ENCODE measurements around the gene ZNF561.
A peak's percentile ranks its signal among the peaks of the same experiment; 100 is the strongest.
"Not testable (repeated sequence)": the region's sequence is repeated elsewhere in the genome, so short reads cannot be mapped to it uniquely, and the experiment has no call there.

The ZNF561 gene

DNA sequence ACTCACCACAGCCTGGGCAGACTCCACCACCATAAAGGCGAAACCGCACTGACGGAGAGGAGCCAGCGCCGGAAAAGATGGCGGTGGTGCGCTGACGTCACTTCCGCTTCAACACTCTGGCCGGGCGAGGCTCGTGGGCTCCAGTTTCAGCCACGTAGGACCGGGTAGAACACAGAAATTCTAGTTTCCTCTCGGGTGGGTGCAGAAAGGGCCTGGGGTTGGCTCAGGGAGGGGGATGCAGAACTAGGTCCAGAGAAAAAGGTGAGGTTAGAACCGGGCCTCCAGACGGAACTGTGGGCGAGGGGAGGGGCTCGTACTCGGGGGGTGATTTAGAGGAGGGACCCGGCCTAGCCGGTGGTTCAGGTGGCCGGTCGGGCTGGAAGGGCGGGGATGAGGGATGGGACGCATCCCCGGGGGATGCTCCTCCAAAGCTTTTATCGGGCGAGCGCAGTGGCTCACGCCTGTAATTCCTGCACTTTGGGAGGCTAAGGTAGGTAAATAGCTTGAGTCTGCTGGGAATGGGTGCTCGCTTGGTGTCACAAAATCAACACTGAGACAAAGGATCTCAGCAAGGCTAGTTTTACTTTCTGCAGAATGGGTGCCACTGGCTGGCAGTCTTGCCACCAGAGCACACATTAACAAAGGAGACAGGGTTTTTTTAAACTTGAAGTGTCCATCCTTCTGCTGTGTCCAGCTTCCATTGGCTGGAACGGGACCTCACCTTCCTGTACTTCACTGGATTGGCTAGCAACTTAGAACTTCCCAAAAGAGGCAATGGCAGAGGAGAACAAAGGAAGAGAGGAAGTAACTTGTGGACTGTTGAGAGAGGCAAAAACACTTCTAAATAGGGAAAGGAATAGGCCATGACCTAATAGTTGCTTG lies at the start of gene ZNF561:
TSS of gene ZNF561 (minus strand) at position 77 of the 882 bp plus-strand sequence. CDS start 1,776 bp downstream, outside the sequence.
- peak; percentile 91 for DNase-seq

DNA sequence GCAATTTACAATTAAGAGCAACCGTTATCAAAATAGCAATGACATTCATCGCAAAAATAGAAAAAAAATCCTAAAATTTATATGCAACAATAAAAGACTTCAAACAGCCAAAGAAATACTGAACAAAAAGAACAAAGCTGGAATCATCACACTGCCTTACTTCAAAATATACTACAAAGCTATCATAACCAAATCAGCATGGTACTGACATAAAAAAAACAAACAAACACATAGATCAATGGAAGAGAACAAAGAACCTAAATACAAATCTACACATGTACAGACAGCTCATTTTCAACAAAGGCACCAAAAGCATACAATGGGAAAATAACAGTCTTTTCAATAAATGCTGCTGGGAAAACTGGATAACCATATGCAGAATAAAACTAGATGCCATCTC lies 47.5 kb upstream of the ZNF561 start:
- DNase-seq = no peak

DNA sequence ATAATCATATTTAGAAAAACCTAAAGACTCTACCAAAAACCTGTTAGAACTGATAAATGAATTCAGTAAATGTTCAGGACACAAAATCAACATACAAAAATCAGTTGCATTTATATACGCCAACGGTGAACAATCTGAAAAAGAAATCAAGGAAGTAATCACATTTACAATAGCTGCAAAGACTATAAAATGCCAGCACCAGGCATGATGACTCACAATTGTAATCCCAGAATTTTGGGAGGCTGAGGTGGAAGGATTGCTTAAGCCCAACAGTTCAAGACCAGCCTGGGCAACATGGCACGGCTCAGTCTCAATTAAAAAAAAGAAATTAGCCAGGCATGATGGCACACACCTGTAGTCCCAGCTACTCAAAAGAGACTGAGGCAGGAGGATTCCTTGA lies 46.9 kb upstream of the ZNF561 start:
- no peak for DNase-seq

DNA sequence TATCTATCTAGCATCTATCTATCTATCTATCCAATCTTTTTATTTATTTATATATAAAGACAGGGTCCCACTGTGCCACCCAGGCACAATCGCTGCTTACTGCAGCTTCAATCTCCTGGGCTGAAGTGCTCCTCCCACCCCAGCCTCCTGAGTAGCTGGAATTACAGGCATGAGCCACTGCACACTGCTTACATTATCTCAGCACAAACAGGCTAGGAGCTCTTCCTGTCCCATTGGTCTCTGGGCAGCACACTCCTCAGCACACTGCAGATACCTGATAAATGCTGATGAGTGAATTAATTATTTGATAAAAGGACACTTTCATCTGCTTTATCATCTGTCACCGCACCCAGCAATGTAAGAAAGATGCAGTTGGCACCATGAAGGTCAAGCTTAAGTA lies 37.7 kb upstream of the ZNF561 start:
- no peak for DNase-seq

DNA sequence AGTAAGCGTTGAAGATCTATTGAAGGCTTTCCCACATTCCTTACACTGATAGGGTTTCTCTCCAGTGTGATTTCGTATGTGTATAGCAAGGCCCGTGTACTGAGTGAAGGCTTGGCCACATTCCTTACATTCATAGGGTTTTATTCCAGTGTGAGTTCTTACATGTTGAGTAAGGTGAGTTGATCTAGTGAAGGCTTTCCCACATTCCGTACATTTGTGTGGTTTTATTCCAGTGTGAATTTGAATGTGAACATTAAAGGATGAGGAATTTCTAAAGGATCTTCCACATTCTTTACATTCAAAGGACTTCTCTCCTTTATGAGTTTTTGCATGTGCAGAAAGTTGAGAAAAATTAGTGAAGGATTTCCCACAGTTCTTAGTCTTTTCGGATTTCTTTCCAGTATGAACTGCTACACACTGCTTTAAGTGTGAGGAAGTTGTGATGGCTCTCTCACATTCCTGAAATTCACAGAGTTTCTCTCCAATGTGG lies 32.1 kb upstream of the ZNF561 start:
- DNase-seq = not testable (repeated sequence)

DNA sequence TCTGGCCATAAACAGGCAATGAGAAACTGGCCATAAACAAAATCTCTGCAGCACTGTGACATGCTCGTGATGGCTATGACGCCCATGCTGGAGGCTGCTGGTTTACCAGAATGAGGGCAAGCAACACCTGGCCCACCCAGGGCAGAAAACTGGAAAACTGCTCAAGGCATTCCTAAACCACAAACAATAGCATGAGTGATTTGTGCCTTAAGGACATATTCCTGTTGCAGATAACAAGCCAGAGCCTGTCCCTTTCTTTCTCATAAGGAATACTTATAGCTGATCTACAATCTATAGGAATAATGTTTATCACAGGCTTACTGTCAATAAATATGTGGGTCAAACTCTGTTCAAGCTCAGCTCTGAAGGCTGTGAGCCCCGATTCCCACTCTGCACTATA lies 30.4 kb upstream of the ZNF561 start:
- DNase-seq = not testable (repeated sequence)

DNA sequence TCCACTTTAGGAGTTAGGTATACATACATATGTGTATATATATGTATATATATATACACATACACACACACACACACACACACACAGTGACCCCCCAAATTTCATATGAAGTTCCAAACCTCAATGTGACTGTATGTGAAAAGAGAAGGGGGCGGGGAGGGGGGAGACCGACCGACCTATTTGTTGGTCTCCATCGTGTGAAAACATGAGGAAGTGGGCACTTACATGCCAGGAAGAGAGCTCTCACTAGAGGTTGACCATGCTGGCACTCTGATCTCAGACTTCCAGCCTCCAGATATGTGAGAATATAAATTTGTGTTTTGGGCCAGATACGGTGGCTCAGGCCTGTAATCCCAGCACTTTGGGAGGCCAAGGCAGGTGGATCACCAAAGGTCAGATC lies 29.3 kb upstream of the ZNF561 start:
- no peak for DNase-seq

DNA sequence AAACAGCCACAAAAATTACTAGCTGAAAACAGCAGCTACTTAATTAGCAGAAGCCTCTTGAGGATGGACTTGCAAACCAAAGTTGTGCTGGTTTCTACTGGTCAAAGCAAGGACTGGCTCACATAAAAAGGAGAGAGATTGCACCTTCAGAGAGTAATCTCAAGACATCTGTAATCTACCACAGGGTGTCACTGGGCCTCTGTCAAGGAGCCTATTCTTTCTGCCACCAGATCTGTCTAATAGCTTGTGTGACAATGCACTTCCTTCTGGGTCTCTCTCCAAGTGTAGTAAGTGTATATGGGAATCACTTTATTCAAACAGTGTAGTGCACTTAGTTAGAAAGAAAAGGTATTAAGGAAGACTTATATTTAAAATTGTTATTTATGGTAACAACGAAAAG lies 24.4 kb upstream of the ZNF561 start:
- DNase-seq = no peak

DNA sequence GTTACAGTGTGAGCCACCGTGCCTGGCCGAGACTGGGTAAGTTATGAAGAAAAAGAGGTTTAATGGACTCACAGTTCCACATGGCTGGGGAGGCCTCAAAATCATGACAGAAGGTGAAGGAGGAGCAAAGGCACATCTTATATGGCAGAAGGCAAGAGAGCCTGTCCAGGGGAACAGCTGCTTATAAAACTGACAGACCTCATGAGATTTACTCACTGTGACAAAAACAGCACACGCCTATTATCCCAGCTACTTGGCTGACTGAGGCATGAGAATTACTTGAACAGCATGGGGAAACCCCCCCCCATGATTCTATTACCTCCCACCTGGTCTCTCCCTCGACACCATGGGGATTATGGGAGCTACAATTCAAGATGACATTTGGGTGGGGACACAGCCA lies 23.4 kb upstream of the ZNF561 start:
- no peak for DNase-seq

DNA sequence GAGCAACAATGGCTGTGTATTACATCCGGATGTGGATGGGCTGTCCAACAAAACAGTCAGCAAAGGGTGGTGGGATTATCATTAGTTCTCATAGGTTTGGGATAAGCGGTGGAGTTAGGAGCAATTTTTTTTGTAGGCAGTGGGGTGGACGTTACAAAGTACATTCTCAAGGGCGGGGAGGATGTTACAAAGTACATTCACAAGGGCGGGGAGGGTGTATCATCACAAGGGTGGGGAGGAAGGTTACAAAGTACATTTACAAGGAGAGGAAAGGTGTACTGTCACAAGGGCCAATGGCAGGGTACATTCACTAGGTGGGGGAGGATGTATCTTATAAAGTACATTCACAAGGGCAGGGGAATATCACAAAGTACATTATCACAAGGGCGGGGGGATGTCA lies 20.8 kb upstream of the ZNF561 start:
- no peak for DNase-seq

DNA sequence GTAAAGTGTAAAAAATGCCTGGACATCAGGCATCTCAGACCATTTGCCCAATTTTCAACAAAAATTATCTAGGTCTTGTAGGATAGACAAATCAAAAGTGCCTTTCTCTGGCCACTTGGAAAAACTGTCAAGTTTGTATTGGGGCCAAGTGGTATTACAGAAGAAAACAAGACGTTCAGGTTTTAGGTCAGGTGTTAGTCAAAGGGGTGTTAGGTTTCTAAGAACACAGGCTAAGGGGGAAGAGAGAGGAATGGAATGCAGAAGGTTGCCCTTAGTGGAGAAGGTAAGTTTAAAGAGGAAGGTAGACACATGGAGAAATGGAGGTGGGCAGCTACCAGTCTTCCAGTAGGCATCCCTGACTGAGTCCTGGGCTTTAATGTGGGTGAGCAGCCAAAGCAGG lies 19.9 kb upstream of the ZNF561 start:
- no peak for DNase-seq

DNA sequence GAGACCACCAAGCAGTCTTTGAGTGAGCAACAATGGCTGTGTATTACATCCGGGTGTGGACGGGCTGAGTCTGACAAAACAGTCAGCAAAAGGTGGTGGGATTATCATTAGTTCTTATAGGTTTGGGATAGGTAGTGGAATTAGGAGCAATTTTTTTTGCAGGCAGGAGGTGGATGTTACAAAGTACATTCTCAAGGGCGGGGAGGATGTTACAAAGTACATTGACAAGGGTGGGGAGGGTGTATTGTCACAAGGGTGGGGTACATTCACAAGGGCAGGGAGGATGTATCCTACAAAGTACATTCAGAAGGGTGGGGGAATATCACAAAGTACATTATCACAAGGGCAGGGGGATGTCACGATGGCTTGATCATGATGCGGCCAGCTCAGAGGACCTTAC lies 15.0 kb upstream of the ZNF561 start:
- no peak for DNase-seq

DNA sequence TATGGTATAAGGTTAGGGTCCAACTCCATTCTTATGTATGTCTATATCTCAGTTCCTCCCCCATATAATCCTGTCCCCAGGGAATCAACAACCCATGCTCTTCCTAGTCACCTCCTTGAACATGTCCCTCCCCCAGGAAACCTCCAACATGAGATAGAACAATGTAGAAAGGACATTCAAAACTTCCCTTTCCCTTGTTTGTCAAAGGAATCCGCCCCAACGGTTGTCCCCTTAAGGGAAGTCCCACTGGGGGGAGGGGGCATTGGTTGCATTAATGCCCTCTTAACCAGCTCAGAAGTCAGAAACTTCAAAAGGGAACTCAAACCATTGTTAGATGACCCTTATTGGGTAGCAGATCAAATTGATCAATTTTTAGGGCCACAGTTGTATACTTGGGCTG lies 6.8 kb upstream of the ZNF561 start:
- no peak for DNase-seq

DNA sequence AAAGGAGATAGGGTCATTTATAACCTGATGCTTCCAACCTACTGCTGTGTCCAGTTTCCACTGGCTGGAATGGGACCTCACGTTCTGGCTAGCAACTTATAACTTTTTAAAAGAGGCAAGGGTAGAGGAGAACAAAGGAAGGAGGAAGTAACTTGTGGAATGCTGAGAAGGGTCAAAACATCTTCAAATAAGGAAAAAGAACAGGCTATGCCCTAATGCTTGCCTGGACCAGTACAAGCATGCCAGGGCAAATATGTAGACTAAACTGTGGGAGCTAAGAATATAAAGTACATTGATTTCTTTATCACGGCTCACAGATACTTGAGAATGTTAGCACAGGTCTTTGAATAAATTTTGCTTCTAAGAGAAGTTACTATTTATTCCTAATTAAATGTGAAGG lies 1.5 kb upstream of the ZNF561 start:
- DNase-seq = peak; percentile 2

DNA sequence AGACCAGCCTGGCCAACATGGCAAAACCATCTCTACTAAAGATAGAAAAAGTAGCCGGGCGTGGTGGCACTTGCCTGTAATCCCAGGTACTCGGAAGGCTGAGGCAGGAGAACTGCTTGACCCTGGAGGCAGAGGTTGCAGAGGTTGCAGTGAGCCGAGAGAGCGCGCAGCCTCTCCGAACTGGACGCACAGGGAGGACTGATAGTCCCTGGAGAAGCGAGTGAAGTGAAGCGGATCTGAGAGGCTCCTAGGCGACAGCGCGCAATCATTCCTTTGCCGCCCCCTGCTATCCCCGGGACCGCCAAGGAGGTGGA lies 233 bp downstream of the ZNF561 start:
- no peak for DNase-seq

DNA sequence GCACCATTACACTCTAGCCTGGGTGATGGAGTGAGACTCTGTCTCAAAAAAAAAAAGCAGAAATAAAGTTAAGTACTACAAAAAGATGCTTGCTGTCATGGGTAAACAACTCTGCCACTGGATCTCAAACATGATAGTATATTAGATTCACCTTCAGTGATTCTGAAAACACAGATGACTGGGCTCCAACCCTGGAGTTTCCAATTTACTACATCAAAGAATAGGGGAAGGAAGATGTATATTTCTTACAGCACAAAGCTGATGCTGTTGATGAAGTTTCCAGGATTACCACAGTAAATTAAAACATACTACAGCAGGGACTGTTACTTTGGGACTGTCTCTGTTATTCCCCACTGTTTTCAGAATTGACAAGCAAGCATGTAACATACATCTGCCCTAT lies 5.2 kb downstream of the ZNF561 start:
- no peak for DNase-seq

DNA sequence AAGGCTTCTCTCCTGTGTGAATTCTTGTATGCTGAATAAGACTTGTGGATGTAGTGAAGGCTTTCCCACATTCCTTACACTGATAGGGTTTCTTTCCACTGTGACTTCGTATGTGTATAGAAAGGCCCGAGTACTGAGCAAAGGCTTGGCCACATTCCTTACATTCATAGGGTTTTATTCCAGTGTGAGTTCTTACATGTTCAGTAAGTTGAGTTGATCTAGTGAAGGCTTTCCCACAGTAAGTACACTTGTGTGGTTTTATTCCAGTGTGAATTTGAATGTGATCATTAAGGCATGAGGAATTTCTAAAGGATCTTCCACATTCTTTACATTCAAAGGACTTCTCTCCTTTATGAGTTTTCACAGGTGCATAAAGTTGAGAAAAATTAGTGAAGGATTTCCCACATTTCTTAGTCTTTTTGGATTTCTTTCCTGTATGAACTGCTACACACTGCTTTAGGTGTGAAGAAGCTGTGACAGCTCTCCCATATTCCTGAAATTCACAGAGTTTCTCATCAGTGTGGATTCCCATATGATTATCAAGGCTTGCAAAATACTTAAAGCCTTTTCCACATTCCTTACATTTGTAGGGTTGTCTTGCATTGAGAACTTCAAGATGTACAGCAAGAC lies 10.4 kb downstream of the ZNF561 start:
- no peak for DNase-seq

DNA sequence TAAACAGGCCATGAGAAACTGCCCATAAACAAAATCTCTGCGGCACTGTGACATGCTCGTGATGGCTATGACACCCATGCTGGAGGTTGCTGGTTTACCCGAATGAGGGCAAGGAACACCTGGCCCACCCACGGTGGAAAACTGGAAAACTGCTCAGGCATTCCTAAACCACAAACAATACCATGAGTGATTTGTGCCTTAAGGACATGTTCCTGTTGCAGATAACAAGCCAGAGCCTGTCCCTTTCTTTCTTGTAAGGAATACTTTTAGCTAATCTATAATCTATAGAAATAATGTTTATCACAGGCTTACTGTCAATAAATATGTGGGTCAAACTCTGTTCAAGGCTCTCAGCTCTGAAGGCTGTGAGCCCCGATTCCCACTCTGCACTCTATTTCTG lies 12.1 kb downstream of the ZNF561 start:
- no peak for DNase-seq

DNA sequence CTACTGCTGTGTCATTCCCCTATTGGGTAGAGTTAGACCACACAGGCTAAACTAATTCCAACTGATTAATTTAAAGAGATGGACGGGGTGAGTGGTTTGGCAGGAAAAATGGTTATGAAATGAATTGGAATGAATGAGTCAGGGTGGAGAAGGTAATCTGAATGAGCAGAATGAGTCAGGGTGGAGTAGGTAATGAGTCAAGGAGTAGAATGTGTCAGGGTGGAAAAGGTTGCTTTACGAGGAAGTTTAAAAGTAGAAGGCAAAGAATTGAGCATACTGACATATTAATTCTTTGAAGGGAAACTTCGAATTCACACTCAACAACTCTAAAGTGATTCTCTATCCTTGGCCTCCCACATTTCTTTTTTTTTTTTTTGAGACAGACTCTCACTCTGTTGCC lies 24.0 kb downstream of the ZNF561 start:
- no peak for DNase-seq

DNA sequence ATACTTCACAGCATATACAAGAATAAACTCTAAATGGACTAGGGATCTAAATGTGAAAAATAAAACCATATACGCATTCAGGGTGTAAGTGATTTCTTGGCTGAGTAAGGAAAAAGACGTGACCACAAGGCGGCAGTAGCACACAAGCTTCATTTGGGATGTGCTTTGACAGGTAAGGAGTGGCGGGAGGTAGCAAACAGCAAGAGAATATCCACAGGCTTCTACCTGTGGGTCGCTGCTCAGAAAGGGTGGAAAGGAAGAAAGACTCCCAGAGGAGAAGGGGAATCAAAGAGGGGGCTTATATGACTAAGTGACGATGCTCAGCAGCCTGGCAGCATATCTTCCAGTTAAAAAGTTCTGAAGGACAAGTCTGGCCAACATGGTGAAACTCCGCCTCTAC lies 34.3 kb downstream of the ZNF561 start:
- peak; percentile 73 for DNase-seq

DNA sequence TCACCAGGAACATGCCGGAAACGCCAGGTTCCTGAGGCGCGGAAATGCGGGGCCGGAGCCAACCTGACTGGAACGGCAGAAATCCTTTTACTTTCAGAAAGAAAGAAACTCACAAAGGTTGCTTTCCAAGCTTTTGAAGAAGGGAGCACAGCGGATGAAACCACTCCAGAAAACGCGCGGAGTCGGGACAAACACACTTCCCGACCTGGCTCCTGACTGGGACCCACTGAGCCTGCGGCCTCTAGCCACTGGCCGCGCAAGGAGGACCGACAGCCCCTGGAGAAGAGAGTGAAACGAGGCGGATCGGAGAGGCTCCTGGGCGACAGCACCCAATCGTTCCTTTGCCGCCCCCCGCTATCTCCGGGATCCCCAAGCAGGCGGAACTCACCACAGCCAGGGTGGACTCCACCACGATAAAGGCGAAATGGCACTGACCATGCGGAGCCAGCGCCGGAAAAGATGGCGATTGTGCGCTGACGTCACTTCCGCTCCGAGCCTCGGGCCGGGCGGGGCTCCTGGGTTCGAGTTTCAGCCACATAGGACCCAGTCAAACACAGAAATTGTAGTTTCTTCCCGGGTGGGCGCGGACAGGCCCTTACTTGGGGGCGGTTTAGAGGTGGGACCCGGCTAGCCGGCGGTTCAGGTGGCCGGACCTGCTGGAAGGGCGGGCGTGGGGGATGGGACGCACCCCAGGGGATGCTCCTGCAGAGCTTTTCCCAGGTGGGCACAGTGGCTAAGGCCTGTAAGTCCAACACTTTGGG lies 36.8 kb downstream of the ZNF561 start, which contains the start of gene ZNF121:
TSS of gene ZNF121 (minus strand) at position 432 of the 761 bp plus-strand sequence. CDS start 16,407 bp downstream, outside the sequence.
- DNase-seq = peak; percentile 87

DNA sequence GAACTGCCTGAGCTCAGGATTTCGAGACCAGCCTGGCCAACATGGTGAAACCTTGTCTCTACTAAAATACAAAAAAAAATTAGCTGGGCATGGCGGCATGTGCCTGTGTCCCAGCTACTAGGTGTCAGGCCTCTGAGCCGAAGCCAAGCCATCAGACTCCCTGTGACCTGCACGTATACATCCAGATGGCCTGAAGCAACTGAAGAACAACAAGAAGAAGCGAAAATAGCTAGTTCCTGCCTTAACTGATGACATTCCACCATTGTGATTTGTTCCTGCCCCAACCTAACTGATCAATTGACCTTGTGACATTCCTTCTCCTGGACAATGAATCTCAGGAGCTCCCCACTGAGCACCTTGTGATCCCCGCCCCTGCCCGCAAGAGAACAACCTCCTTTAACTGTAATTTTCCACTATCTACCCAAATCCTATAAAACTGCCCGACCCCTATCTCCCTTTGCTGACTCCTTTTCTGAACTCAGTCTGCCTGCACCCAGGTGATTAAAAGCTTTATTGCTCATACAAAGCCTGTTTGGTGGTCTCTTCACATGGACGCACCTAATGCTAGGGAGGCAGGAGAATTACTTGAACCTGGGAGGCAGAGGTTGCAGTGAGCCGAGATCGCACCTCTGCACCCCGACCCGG lies 38.8 kb downstream of the ZNF561 start:
- not testable (repeated sequence) for DNase-seq

DNA sequence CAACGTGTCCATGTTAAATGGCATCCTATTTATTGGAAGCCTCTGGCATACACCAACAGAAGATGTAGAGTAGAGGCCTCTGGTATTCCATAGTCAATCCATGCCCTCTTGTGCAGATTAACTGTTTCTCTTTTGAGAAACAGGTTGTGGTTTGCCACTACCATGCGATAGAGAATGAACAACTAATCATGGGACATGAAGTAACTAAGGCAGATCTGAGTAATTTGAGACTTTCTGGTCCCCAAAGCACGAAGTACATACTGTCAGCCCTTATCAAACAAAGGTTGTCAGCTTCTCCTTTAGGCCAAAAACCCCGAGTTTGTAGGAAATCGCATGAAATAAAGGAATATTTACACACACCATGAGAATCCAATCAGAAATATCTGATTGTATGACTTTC lies 40.3 kb downstream of the ZNF561 start:
- no peak for DNase-seq
